Psoas muscle (tissue), 8 donors: Measurements from ENCODE around the gene SHOX. TPM values are rescaled to one million over a fixed set of nuclear protein-coding genes. Genes with fewer than 3 reads are reported as not detected.

ENCODE experiments used
- ATAC-seq, 4 donors: fragments of 200-7000 bp; cut with Tn5 transposase; one replicate each; pipeline ENCODE4 v1.9.1; 2020; ENCODE audit warnings: moderate library complexity in 3 of 4, mild to moderate bottlenecking in 2 of 4
- DNase-seq, 2 donors: peaks; one replicate each; pipeline ENCODE4 v3.0.0-alpha.2; 2020
- H3K27ac ChIP-seq: fragments of 200-600 bp; one replicate; pipeline ENCODE4 v1.8.0; 2022
- H3K27me3 ChIP-seq, 3 donors: fragments of 200-600 bp in 1 of 3; one replicate each; pipeline versions ENCODE4 v1.6.1 to v1.8.0; 2013 to 2022; ENCODE audit warnings: low read length in 2 of 3, mild to moderate bottlenecking in 2 of 3, moderate library complexity in 1 of 3; ENCODE audit not compliant: insufficient read depth in 3 of 3
- H3K36me3 ChIP-seq, 2 donors: fragments of 200-600 bp in 1 of 2; one replicate each; pipeline versions ENCODE4 v1.6.1 to v1.8.0; 2013 to 2022; ENCODE audit warnings: low read depth in 1 of 2, mild to moderate bottlenecking in 1 of 2, moderate library complexity in 1 of 2; ENCODE audit not compliant: insufficient read depth in 1 of 2
- H3K4me1 ChIP-seq: fragments of 200-600 bp; one replicate; pipeline ENCODE4 v1.8.0; 2022
- H3K4me3 ChIP-seq: fragments of 200-600 bp; one replicate; pipeline ENCODE4 v1.8.0; 2022; ENCODE audit warnings: mild to moderate bottlenecking
- H3K9me3 ChIP-seq: fragments of 200-600 bp; one replicate; pipeline ENCODE4 v1.8.0; 2022
- CTCF ChIP-seq: fragments of 200-600 bp; IDR thresholded peaks from one replicate; pipeline ENCODE4 v1.8.0; 2022; ENCODE audit warnings: antibody characterized with exemption
- WGBS, 3 donors: extraction: QIAGEN DNeasy Blood & Tissue Kit; methylation state at CpG; one replicate each; pipeline versions ENCODE4 v1.1.6 to v1.1.7; 2013; 5-methylcytosine and 5-hydroxymethylcytosine counted together
- intact Hi-C, 2 donors: fragments of 100-400 bp; cut with DNase I; formaldehyde crosslinking; loops; one replicate each; pipeline versions ENCODE4 v1.11.0 to v1.14.2; 2022
- polyA plus RNA-seq, 3 donors: library from polyadenylated mRNA; stranded (reverse); fragments of 200-250 nt; gene quantifications; one replicate each; pipeline ENCODE4 v1.2.3, GENCODE V29; 2013
- total RNA-seq, 4 donors: library from RNA; stranded (reverse); fragmentation: NEBNext Ultra II Directional in 2 of 4; extraction: Animal tissue kit (Norgen Biotek cat#: 25700) in 2 of 4; gene quantifications; one replicate each; pipeline versions ENCODE4 v1.2.1 to v1.2.4, GENCODE V29; 2021 to 2023
- donor health status: healthy with polysubstance abuse.
- donor health status: DM: no; HTN: no; CAD: no; lungs with moderate emphysema.
- donor health status: Bipolar disorder and iron deficiency.
- donor health status: healthy.
- donor health status: DM: yes; HTN: yes; CAD: no.
- donor health status: DM: no; HTN: no; CAD: no.
- donor health status: DM: no; HTN: no; CAD: no.
- donor health status: DM: yes; HTN: yes; CAD: no.

Gene SHOX
- total and polyA plus RNA-seq, 7 donors = under 0.01 to 0.03 TPM; not detected in 5

GRCh38 chrX:682892-683291 lies 52.3 kb downstream of the SHOX start:
- Histone ChIP-seq H3K27ac (no peak overlapping the region), H3K27me3 (no peaks in the 10 kb centered on the region), H3K36me3 (no peaks in the 10 kb centered on the region), H3K4me1 (no peaks in the 10 kb centered on the region), H3K9me3 (no peaks in the 10 kb centered on the region), H3K4me3 (no peak overlapping the region)
- intact Hi-C loops = no loop called here
- DNase-seq (no peak), ATAC-seq (no peak)
- 84 to 85% (median 84%) methylated on average over 8 of the region's 8 CpGs for WGBS, 3 donors
- TF ChIP-seq CTCF = no peak

DNA sequence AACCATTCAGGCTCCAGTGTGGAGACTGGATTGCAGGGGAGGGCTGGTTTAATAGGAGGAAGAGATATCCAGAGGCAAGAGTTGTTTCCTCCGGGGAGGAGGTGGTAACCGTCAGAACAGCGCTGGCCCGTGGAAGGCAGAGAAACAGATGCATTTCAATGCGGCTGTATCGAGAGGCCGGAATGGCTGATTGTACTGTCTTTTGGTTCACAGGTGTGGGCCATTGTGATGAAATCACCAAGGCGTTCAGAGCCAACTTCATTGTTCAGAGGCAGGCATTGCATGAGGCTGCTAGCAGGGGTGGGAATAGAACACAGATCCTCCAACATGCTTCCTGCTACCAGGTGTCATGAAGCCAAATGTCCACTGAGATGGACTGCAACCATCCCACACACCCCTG lies 53.0 kb downstream of the SHOX start:
- Histone ChIP-seq H3K27me3 (no peaks in the 10 kb centered on the region), H3K36me3 (no peaks in the 10 kb centered on the region), H3K4me3 (no peak overlapping the region), H3K4me1 (no peaks in the 10 kb centered on the region), H3K27ac (no peak overlapping the region), H3K9me3 (no peaks in the 10 kb centered on the region)
- no peak for TF ChIP-seq CTCF
- ATAC-seq = no peak
- DNase-seq = no peak
- intact Hi-C loops = no loop called here
- 52 to 72% (median 57%) methylated on average over 8 of the region's 8 CpGs for WGBS, 3 donors

DNA sequence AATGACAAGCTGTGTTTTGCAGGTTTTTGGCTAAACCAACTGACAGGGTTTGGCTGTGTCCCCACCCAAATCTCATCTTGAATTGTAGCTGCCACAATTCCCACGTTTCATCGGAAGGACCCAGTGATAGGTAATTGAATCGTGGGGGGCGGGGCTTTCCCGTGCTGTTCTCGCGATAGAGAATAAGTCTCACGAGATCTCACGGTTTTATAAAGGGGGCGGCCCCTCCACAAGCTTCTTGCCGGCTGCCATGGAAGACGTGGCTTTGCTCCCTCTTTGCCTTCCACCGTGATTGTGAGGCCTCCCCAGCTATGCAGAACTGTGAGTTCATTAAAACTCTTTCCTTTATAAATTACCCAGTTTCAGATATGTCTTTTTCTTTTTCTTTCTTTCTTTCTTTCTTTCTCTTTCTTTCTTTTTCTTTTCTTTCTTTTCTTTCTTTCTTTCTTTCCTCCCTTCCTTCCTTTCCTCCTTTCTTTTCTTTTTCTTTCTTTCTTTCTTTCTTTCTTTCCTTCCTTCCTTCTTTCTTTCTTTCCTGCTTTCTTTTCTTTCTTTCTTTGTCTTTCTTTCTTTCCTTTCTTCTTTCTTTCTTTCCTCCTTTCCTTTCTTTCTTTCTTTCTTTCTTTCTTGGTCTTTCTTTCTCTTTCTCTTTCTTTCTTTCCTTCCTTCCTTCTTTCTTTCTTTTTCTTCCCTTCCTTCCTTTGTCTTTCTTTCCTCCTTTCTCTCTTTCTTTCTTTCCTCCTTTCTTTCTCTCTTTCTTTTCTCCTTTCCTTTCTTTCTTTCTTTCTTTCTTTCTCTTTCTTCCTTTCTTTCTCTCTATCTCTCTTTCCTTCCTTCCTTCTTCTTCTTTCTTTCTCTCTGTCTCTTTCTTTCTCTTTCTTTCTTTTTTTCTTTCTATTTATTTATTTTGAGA lies 54.8 kb downstream of the SHOX start:
- Histone ChIP-seq H3K36me3 (no peaks in the 10 kb centered on the region), H3K27me3 (no peaks in the 10 kb centered on the region), H3K27ac (no peak overlapping the region), H3K9me3 (no peaks in the 10 kb centered on the region), H3K4me3 (no peak overlapping the region), H3K4me1 (no peaks in the 10 kb centered on the region)
- no peak for TF ChIP-seq CTCF
- intact Hi-C loops = no loop called here
- no peak for ATAC-seq
- WGBS, 3 donors = 71 to 78% (median 76%) methylated on average over 13 of the region's 13 CpGs
- DNase-seq = no peak

- intact Hi-C loops = no loop called here
- ATAC-seq (no peak), DNase-seq (no peak)
- Histone ChIP-seq H3K9me3 (peaks cover 2% of the 10 kb centered on the region), H3K27me3 (no peaks in the 10 kb centered on the region), H3K36me3 (no peaks in the 10 kb centered on the region), H3K27ac (no peak overlapping the region), H3K4me1 (no peaks in the 10 kb centered on the region), H3K4me3 (no peak overlapping the region)
- WGBS, 3 donors = 92 to 95% (median 95%) methylated on average over 7 of the region's 7 CpGs
- no peak for TF ChIP-seq CTCF
Measured at GRCh38 chrX:689983-690382, 59.4 kb downstream of the SHOX start.
